ENCODE results near the gene UNK.

DNA sequence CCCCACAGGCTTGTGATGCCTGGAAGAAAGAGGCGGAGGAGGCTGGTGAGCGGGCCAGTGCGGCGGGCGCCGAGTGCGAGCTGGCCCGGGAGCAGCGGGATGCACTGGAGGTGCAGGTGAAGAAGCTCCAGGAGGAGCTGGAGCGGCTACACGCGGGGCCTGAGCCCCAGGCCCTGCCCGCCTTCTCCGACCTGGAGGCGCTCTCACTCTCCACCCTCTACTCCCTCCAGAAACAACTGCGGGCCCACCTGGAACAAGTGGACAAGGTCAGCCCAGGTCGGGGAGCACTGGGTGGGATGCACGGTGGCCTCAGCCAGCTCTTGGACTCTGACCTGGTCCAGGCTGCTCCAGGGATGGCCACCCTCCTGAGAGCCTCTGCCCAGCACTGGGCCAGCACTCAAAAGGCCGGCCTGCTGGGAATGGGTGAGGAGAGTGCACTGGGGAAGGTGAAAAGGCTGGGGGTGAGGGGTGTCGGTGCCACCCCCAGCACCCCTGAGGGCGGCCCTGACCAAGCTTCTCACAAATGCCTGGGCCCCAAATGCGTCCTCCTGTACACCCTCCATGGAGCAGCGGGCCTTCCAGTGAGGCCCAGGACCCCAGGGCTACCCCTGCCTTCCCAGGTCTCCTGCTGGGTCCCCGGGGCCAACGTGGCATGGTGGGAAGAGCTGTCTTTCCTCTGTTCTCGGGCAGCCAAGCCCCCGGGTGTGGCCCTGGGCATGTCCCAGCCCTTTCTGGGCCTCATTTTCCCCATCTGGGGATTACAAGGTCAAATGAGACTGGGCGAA lies 38.8 kb downstream of the UNK start:
- TF ChIP-seq TAF1 (IDR thresholded peaks at IDR 0.05; ENCODE audit: borderline replicate concordance, insufficient read depth, low read length) (no peak), SIN3A (IDR thresholded peaks at IDR 0.05; ENCODE audit: borderline replicate concordance, insufficient read depth, low read length) (no peak), POLR2AphosphoS5 (IDR thresholded peaks at IDR 0.05; ENCODE audit: low read depth, low read length) (no peak)
- TF ChIP-seq, protein P1, sequence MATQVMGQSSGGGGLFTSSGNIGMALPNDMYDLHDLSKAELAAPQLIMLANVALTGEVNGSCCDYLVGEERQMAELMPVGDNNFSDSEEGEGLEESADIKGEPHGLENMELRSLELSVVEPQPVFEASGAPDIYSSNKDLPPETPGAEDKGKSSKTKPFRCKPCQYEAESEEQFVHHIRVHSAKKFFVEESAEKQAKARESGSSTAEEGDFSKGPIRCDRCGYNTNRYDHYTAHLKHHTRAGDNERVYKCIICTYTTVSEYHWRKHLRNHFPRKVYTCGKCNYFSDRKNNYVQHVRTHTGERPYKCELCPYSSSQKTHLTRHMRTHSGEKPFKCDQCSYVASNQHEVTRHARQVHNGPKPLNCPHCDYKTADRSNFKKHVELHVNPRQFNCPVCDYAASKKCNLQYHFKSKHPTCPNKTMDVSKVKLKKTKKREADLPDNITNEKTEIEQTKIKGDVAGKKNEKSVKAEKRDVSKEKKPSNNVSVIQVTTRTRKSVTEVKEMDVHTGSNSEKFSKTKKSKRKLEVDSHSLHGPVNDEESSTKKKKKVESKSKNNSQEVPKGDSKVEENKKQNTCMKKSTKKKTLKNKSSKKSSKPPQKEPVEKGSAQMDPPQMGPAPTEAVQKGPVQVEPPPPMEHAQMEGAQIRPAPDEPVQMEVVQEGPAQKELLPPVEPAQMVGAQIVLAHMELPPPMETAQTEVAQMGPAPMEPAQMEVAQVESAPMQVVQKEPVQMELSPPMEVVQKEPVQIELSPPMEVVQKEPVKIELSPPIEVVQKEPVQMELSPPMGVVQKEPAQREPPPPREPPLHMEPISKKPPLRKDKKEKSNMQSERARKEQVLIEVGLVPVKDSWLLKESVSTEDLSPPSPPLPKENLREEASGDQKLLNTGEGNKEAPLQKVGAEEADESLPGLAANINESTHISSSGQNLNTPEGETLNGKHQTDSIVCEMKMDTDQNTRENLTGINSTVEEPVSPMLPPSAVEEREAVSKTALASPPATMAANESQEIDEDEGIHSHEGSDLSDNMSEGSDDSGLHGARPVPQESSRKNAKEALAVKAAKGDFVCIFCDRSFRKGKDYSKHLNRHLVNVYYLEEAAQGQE (IDR thresholded peaks at IDR 0.05; ENCODE audit: insufficient read depth in 1 of 2, low read depth in 2 of 2, low read length in 2 of 2) = no peak
